ENCODE measurements around the gene ERBB4. TPM values are rescaled to one million over a fixed set of nuclear protein-coding genes. Genes with fewer than 3 reads are reported as not detected.

Gene ERBB4
- total and polyA plus RNA-seq, 7 experiments from 2014 or later, result not detected

DNA sequence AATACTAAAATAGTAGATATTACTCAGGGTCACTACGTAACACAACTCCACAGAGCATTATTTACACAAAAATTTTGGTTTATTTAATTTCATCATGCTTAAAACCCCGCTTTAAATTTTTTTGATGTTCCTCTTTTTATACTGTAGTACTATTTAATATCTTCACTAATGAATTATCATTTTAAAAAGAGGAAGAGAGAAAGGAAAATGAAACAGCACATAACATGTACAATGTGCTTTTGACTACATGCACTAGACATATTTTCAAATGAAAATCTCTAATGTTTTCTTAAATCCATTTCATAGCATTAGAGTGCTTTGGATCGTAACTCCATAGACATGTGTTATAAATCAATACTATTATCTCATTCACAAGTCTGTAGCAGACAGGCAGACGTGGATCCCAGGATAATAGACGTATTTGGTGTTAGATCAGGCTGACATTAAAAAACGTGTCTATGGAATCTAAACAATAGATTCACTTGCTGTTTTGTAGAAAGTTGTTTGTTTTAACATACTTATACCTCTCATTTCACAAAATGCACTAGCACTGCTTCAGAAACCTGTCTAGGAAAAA is 1085.2 kb downstream of the ERBB4 start:
- intact Hi-C loops (cut with micrococcal nuclease), result no loop called here

DNA sequence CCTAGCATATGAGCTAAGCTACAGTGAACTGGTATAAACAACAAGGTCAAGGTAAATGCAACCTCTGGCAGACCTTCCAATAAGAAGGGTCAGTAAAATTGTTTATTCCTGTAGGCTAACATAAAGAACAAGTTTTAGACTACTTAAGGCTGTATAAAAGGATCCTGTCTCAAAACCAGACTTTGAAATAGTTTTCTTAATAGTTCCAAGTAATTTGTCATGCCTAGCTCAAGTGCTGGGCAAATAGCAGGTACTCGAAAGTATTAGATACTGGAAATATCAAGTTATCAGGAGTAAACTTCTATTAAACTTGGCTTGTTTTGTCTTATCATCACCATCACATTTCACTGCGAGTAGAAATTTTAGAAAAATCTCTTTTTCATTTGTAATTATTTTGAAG is 1087.0 kb downstream of the ERBB4 start:
- DNase-seq (no peak), ATAC-seq (no peak)
- Mint-ChIP-seq H3K36me3 (no peaks in the 10 kb centered on the region), H3K27me3 (no peaks in the 10 kb centered on the region), H3K9me3 (no peaks in the 10 kb centered on the region), H3K4me1 (no peaks in the 10 kb centered on the region), H3K4me3 (no peak overlapping the region), H3K27ac (no peak overlapping the region)
- Histone ChIP-seq H3K27me3 (ENCODE audit: control insufficient read depth in 2 of 2, insufficient read depth in 2 of 2, low read length in 2 of 2) (no peaks in the 10 kb centered on the region), H3K9me3 (ENCODE audit: control insufficient read depth in 2 of 3, low read length in 3 of 3) (no peaks in the 10 kb centered on the region), H3K4me3 (ENCODE audit: low read length) (no peak overlapping the region), H3K4me1 (ENCODE audit: control insufficient read depth in 2 of 2, insufficient read depth in 2 of 2, low read length in 2 of 2) (no peaks in the 10 kb centered on the region), H3K27ac (ENCODE audit: low read depth, low read length) (no peak overlapping the region), H3K36me3 (ENCODE audit: control insufficient read depth in 2 of 3, insufficient read depth in 3 of 3, low read length in 3 of 3) (no peaks in the 10 kb centered on the region)
- intact Hi-C loops (cut with micrococcal nuclease), result no loop called here
- ChIA-PET CTCF (interaction anchor here (0.6 kb wide), 1 partner anchor 95 kb away, joined by 3 read pairs; no protein-coding TSS in a partner anchor), POLR2A (no interaction called here)

More for the DNA sequence above, 1085.2 kb downstream of the ERBB4 start:
- H3K27me3 ChIP-seq (ENCODE audit: control insufficient read depth in 2 of 2, insufficient read depth in 2 of 2, low read length in 2 of 2), result no peaks in the 10 kb centered on the region
- Mint-ChIP-seq H3K4me3 (no peak overlapping the region), H3K27me3 (no peaks in the 10 kb centered on the region), H3K27ac (no peak overlapping the region), H3K4me1 (no peaks in the 10 kb centered on the region), H3K36me3 (no peaks in the 10 kb centered on the region), H3K9me3 (no peaks in the 10 kb centered on the region)
- no peak for DNase-seq
- no peaks in the 10 kb centered on the region for H3K36me3 ChIP-seq (ENCODE audit: control insufficient read depth in 2 of 3, insufficient read depth in 3 of 3, low read length in 3 of 3)
- H3K27ac ChIP-seq (ENCODE audit: low read depth, low read length), result no peak overlapping the region
- no peaks in the 10 kb centered on the region for H3K9me3 ChIP-seq (ENCODE audit: control insufficient read depth in 2 of 3, low read length in 3 of 3)
- ChIA-PET POLR2A (no interaction called here), CTCF (no interaction called here)
- ATAC-seq, result no peak
- H3K4me3 ChIP-seq (ENCODE audit: low read length), result no peak overlapping the region
- H3K4me1 ChIP-seq (ENCODE audit: control insufficient read depth in 2 of 2, insufficient read depth in 2 of 2, low read length in 2 of 2), result no peaks in the 10 kb centered on the region

DNA sequence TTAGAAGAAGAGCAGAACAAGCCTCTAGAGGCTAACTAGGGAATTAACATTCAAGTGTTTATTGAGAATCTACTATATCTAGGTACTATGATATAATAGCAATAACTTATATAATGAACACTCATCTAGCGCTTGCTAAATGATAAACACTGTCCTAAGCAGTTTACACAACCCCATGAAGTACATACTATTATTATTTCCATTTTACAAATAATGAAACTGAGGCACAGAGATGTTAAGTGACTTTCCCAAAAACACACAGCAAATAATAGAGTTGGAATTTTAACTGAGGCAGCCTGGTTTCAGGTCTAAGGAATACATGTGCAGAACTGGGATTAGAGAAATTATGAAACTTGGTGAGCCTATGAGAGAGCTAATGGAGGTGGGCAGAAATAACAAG is 1088.8 kb downstream of the ERBB4 start:
- H3K27ac ChIP-seq (ENCODE audit: low read depth, low read length), result no peak overlapping the region
- POLR2A ChIA-PET, result no interaction called here
- H3K4me1 ChIP-seq (ENCODE audit: control insufficient read depth in 2 of 2, insufficient read depth in 2 of 2, low read length in 2 of 2), result no peaks in the 10 kb centered on the region
- H3K4me3 Mint-ChIP-seq, result no peak overlapping the region
- ATAC-seq (no peak), DNase-seq (no peak)
- no peaks in the 10 kb centered on the region for H3K9me3 ChIP-seq (ENCODE audit: control insufficient read depth in 2 of 3, low read length in 3 of 3)
- no peak overlapping the region for H3K27ac Mint-ChIP-seq
- intact Hi-C loops (cut with micrococcal nuclease), result no loop called here
- H3K27me3 ChIP-seq (ENCODE audit: control insufficient read depth in 2 of 2, insufficient read depth in 2 of 2, low read length in 2 of 2), result no peaks in the 10 kb centered on the region
- no peak overlapping the region for H3K4me3 ChIP-seq (ENCODE audit: low read length)
- H3K9me3 Mint-ChIP-seq, result no peaks in the 10 kb centered on the region
- CTCF ChIA-PET, result interaction anchor here (0.6 kb wide), 1 partner anchor 27 kb away, joined by 4 read pairs; no protein-coding TSS in a partner anchor
- H3K27me3 Mint-ChIP-seq, result no peaks in the 10 kb centered on the region
- no peaks in the 10 kb centered on the region for H3K36me3 ChIP-seq (ENCODE audit: control insufficient read depth in 2 of 3, insufficient read depth in 3 of 3, low read length in 3 of 3)
- H3K4me1 Mint-ChIP-seq, result no peaks in the 10 kb centered on the region
- no peaks in the 10 kb centered on the region for H3K36me3 Mint-ChIP-seq

- ChIA-PET POLR2A (no interaction called here), CTCF (no interaction called here)
- ATAC-seq (no peak), DNase-seq (no peak)
- no peaks in the 10 kb centered on the region for H3K4me1 ChIP-seq (ENCODE audit: control insufficient read depth in 2 of 2, insufficient read depth in 2 of 2, low read length in 2 of 2)
- H3K27me3 ChIP-seq (ENCODE audit: control insufficient read depth in 2 of 2, insufficient read depth in 2 of 2, low read length in 2 of 2), result no peaks in the 10 kb centered on the region
- Mint-ChIP-seq H3K4me1 (no peaks in the 10 kb centered on the region), H3K27me3 (no peaks in the 10 kb centered on the region), H3K9me3 (no peaks in the 10 kb centered on the region), H3K27ac (no peak overlapping the region), H3K36me3 (no peaks in the 10 kb centered on the region), H3K4me3 (no peak overlapping the region)
- intact Hi-C loops (cut with micrococcal nuclease), result no loop called here
- no peaks in the 10 kb centered on the region for H3K9me3 ChIP-seq (ENCODE audit: control insufficient read depth in 2 of 3, low read length in 3 of 3)
- no peaks in the 10 kb centered on the region for H3K36me3 ChIP-seq (ENCODE audit: control insufficient read depth in 2 of 3, insufficient read depth in 3 of 3, low read length in 3 of 3)
- H3K4me3 ChIP-seq (ENCODE audit: low read length), result no peak overlapping the region
- H3K27ac ChIP-seq (ENCODE audit: low read depth, low read length), result no peak overlapping the region
Measured at GRCh38 chr2:211447548-211447947, 1091.1 kb downstream of the ERBB4 start.

DNA sequence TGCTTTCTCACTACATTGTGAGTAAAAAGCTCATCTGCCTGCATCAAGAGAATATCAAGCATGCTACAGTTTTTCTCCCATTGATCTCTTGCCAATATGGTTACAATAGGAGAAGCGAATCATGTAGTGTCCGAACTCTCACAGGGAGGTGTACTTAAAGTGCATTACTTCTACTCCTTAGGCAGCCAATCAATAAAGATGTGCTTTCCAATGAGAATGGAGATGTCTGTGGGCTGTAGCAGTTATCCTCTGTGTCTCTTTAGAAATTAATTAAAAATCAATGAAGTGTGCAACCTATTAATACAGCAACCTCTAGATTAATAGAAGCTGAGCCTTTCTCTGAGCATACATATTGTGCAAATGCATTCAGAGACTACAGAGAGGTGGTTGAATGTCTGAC is 1098.5 kb downstream of the ERBB4 start:
- no peaks in the 10 kb centered on the region for H3K36me3 Mint-ChIP-seq
- ATAC-seq (no peak), DNase-seq (no peak)
- no peak overlapping the region for H3K4me3 Mint-ChIP-seq
- Histone ChIP-seq H3K27ac (ENCODE audit: low read depth, low read length) (no peak overlapping the region), H3K36me3 (ENCODE audit: control insufficient read depth in 2 of 3, insufficient read depth in 3 of 3, low read length in 3 of 3) (no peaks in the 10 kb centered on the region), H3K4me3 (ENCODE audit: low read length) (no peak overlapping the region), H3K4me1 (ENCODE audit: control insufficient read depth in 2 of 2, insufficient read depth in 2 of 2, low read length in 2 of 2) (no peaks in the 10 kb centered on the region), H3K27me3 (ENCODE audit: control insufficient read depth in 2 of 2, insufficient read depth in 2 of 2, low read length in 2 of 2) (no peaks in the 10 kb centered on the region), H3K9me3 (ENCODE audit: control insufficient read depth in 2 of 3, low read length in 3 of 3) (no peaks in the 10 kb centered on the region)
- POLR2A ChIA-PET, result no interaction called here
- CTCF ChIA-PET, result no interaction called here
- no peak overlapping the region for H3K27ac Mint-ChIP-seq
- H3K27me3 Mint-ChIP-seq, result no peaks in the 10 kb centered on the region
- no peaks in the 10 kb centered on the region for H3K4me1 Mint-ChIP-seq
- intact Hi-C loops (cut with micrococcal nuclease), result no loop called here
- H3K9me3 Mint-ChIP-seq, result peaks cover 0 to 3% (median 0%) of the 10 kb centered on the region in 11 donors

- no peaks in the 10 kb centered on the region for H3K4me1 ChIP-seq (ENCODE audit: control insufficient read depth in 2 of 2, insufficient read depth in 2 of 2, low read length in 2 of 2)
- Mint-ChIP-seq H3K9me3 (peaks cover 0 to 3% (median 0%) of the 10 kb centered on the region in 11 donors), H3K4me3 (no peak overlapping the region), H3K4me1 (no peaks in the 10 kb centered on the region), H3K27ac (no peak overlapping the region), H3K27me3 (no peaks in the 10 kb centered on the region), H3K36me3 (no peaks in the 10 kb centered on the region)
- ChIA-PET CTCF (no interaction called here), POLR2A (no interaction called here)
- H3K4me3 ChIP-seq (ENCODE audit: low read length), result no peak overlapping the region
- intact Hi-C loops (cut with micrococcal nuclease), result no loop called here
- ATAC-seq, result no peak
- no peak overlapping the region for H3K27ac ChIP-seq (ENCODE audit: low read depth, low read length)
- H3K9me3 ChIP-seq (ENCODE audit: control insufficient read depth in 2 of 3, low read length in 3 of 3), result no peaks in the 10 kb centered on the region
- no peaks in the 10 kb centered on the region for H3K36me3 ChIP-seq (ENCODE audit: control insufficient read depth in 2 of 3, insufficient read depth in 3 of 3, low read length in 3 of 3)
- no peak for DNase-seq
- no peaks in the 10 kb centered on the region for H3K27me3 ChIP-seq (ENCODE audit: control insufficient read depth in 2 of 2, insufficient read depth in 2 of 2, low read length in 2 of 2)
Measured at GRCh38 chr2:211439011-211439410, 1099.6 kb downstream of the ERBB4 start.

GRCh38 chr2:211437396-211437795 is 1101.2 kb downstream of the ERBB4 start:
- CTCF ChIA-PET, result interaction anchor here (0.7 kb wide), 1 partner anchor 22 kb away, joined by 3 read pairs; no protein-coding TSS in a partner anchor

More at GRCh38 chr2:211437396-211437795, 1101.2 kb downstream of the ERBB4 start:
- Histone ChIP-seq H3K27me3 (ENCODE audit: control insufficient read depth in 2 of 2, insufficient read depth in 2 of 2, low read length in 2 of 2) (no peaks in the 10 kb centered on the region), H3K36me3 (ENCODE audit: control insufficient read depth in 2 of 3, insufficient read depth in 3 of 3, low read length in 3 of 3) (no peaks in the 10 kb centered on the region), H3K4me1 (ENCODE audit: control insufficient read depth in 2 of 2, insufficient read depth in 2 of 2, low read length in 2 of 2) (no peaks in the 10 kb centered on the region), H3K27ac (ENCODE audit: low read depth, low read length) (no peak overlapping the region), H3K4me3 (ENCODE audit: low read length) (no peak overlapping the region), H3K9me3 (ENCODE audit: control insufficient read depth in 2 of 3, low read length in 3 of 3) (no peaks in the 10 kb centered on the region)
- intact Hi-C loops (cut with micrococcal nuclease), result no loop called here
- Mint-ChIP-seq H3K4me3 (no peak overlapping the region), H3K9me3 (peaks cover 0 to 7% (median 0%) of the 10 kb centered on the region in 11 donors), H3K4me1 (no peaks in the 10 kb centered on the region), H3K36me3 (no peaks in the 10 kb centered on the region), H3K27ac (no peak overlapping the region), H3K27me3 (no peaks in the 10 kb centered on the region)
- DNase-seq (no peak), ATAC-seq (no peak)
- POLR2A ChIA-PET, result no interaction called here
